Tibial nerve (tissue), 4 donors: ENCODE data around the gene CFAP97.

Experiments
- EP300 ChIP-seq, 2 donors: sonication (generic); formaldehyde crosslinking; IDR thresholded peaks; one replicate each; pipeline ENCODE4 v1.6.1; 2017; ENCODE audit warnings: antibody characterized with exemption in 2 of 2, mild to moderate bottlenecking in 1 of 2
- POLR2A ChIP-seq, 2 donors: fragments of 450-650 bp; IDR thresholded peaks; one replicate each; pipeline ENCODE4 v1.6.1; 2017; ENCODE audit warnings: antibody characterized with exemption in 2 of 2, mild to moderate bottlenecking in 2 of 2, moderate library complexity in 2 of 2
- TF ChIP-seq, protein P1 (sequence below), 5 experiments: fragments of 200-600 bp in 3 of 5; fragments of 450-650 bp in 2 of 5; sonication (generic) in 3 of 5; IDR thresholded peaks; one replicate each; pipeline ENCODE4 v1.5.1; 2016 to 2019; ENCODE audit warnings: antibody characterized with exemption in 5 of 5, mild to moderate bottlenecking in 3 of 5, moderate library complexity in 2 of 5

DNA sequence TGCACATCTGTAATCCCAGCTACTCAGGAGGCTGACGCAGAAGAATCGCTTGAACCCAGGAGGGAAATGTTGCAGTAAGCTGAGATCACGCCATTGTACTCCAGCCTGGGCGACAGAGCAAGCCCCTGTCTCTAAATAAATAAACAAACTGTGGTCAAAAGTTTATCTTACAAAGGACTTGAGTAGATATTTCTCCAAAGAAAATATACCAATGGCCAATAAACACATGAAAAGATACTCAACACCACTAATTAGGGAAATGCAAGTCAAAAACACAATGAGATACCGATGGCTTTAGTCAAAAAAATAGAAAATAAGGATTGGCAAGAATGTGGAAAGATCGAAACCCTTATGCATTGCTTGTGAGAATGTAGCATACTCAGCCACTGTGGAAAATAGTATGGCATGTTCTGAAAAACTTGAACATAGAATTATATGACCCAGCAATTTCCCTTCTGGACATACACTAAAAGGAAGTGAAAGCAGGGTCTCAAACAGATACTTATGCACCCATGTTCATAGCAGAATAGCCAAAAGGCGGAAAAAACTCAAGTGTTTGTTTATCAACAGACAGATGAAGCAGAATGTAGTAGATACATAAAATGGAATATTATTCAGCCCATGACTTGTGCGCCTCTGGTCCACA, 2.0 kb upstream of the CFAP97 start:
- TF ChIP-seq, protein P1, sequence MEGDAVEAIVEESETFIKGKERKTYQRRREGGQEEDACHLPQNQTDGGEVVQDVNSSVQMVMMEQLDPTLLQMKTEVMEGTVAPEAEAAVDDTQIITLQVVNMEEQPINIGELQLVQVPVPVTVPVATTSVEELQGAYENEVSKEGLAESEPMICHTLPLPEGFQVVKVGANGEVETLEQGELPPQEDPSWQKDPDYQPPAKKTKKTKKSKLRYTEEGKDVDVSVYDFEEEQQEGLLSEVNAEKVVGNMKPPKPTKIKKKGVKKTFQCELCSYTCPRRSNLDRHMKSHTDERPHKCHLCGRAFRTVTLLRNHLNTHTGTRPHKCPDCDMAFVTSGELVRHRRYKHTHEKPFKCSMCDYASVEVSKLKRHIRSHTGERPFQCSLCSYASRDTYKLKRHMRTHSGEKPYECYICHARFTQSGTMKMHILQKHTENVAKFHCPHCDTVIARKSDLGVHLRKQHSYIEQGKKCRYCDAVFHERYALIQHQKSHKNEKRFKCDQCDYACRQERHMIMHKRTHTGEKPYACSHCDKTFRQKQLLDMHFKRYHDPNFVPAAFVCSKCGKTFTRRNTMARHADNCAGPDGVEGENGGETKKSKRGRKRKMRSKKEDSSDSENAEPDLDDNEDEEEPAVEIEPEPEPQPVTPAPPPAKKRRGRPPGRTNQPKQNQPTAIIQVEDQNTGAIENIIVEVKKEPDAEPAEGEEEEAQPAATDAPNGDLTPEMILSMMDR (IDR thresholded peaks at IDR 0.05), result no peak
- TF ChIP-seq EP300 (IDR thresholded peaks at IDR 0.05) (no peak), POLR2A (IDR thresholded peaks at IDR 0.05) (no peak)
